Hepatocyte (in vitro differentiated cells): ENCODE data around the gene CNNM2. TPM values are rescaled to one million over a fixed set of nuclear protein-coding genes. Genes with fewer than 3 reads are reported as not detected.
"Not testable (repeated sequence)": the region's sequence is repeated elsewhere in the genome, so short reads cannot be mapped to it uniquely, and the experiment has no call there.

Experiments
- DNase-seq: peaks from one replicate; pipeline ENCODE4 v3.0.0-alpha.2; 2016; ENCODE audit warnings: low spot score
- H2AFZ ChIP-seq: fragments of 200-600 bp; sonication (generic); 2 replicates; pipeline ENCODE4 v1.6.0; 2016; ENCODE audit warnings: antibody characterized with exemption, mild to moderate bottlenecking
- H3K27ac ChIP-seq: fragments of 200-600 bp; sonication (generic); 2 replicates; pipeline ENCODE4 v1.5.1; 2016; ENCODE audit warnings: mild to moderate bottlenecking
- H3K27me3 ChIP-seq: fragments of 200-600 bp; sonication (generic); 2 replicates; pipeline ENCODE4 v1.6.1; 2016
- H3K36me3 ChIP-seq: fragments of 200-600 bp; sonication (generic); replicated peaks from 2 replicates; pipeline ENCODE4 v1.5.1; 2016; ENCODE audit warnings: low read depth; ENCODE audit not compliant: insufficient read depth
- H3K4me1 ChIP-seq: fragments of 200-600 bp; sonication (generic); 2 replicates; pipeline ENCODE4 v1.5.1; 2016; ENCODE audit warnings: mild to moderate bottlenecking, moderate library complexity; ENCODE audit not compliant: insufficient read depth
- H3K4me2 ChIP-seq: fragments of 200-600 bp; sonication (generic); 2 replicates; pipeline ENCODE4 v1.6.0; 2016
- H3K4me3 ChIP-seq: fragments of 200-600 bp; sonication (generic); 2 replicates; pipeline ENCODE4 v1.5.1; 2016; ENCODE audit warnings: mild to moderate bottlenecking
- H3K79me2 ChIP-seq: fragments of 200-600 bp; sonication (generic); 2 replicates; pipeline ENCODE4 v1.6.0; 2017; ENCODE audit warnings: mild to moderate bottlenecking
- H3K9me2 ChIP-seq: fragments of 200-600 bp; sonication (generic); replicated peaks from 2 replicates; pipeline ENCODE4 v1.6.0; 2017; ENCODE audit warnings: mild to moderate bottlenecking; ENCODE audit not compliant: insufficient read depth
- H3K9me3 ChIP-seq: fragments of 200-600 bp; sonication (generic); 2 replicates; pipeline ENCODE4 v1.5.1; 2016; ENCODE audit warnings: low read depth, mild to moderate bottlenecking
- H4K20me1 ChIP-seq: fragments of 200-600 bp; sonication (generic); 2 replicates; pipeline ENCODE4 v1.6.0; 2016; ENCODE audit warnings: mild to moderate bottlenecking; ENCODE audit not compliant: insufficient read depth, poor library complexity, severe bottlenecking
- CTCF ChIP-seq: fragments of 200-600 bp; sonication (generic); IDR thresholded peaks from 2 replicates; pipeline ENCODE4 v1.5.1; 2016; ENCODE audit warnings: antibody characterized with exemption, mild to moderate bottlenecking; ENCODE audit not compliant: poor library complexity
- EZH2 ChIP-seq: fragments of 200-600 bp; sonication (generic); IDR thresholded peaks from 2 replicates; pipeline ENCODE4 v1.6.1; 2016; ENCODE audit warnings: antibody characterized with exemption, mild to moderate bottlenecking, borderline replicate concordance
- EZH2phosphoT487 ChIP-seq: fragments of 200-600 bp; sonication (generic); IDR thresholded peaks from one replicate; pipeline ENCODE4 v1.6.1; 2018; ENCODE audit warnings: antibody characterized with exemption, mild to moderate bottlenecking, low read depth, moderate library complexity; ENCODE audit not compliant: unreplicated experiment, severe bottlenecking
- WGBS: methylation state at CpG from one replicate; pipeline ENCODE4 v1.1.6; 2016; ENCODE audit warnings: low lambda C conversion rate; ENCODE audit errors: missing lambda C conversion rate; 5-methylcytosine and 5-hydroxymethylcytosine counted together
- polyA plus RNA-seq: library from polyadenylated mRNA; unstranded; fragments of >200 nt; fragmentation: Nextera tagmentation; extraction: Ambion mirVana; gene quantifications from 2 replicates; pipeline ENCODE4 v1.2.1, GENCODE V29; 2016
- total RNA-seq: library from RNA; depleted of rRNA; stranded (reverse); fragments of >200 nt; gene quantifications from 2 replicates; pipeline ENCODE4 v1.2.3, GENCODE V29; 2014

CNNM2 gene
- total and polyA plus RNA-seq, 2 experiments from 2014 or later = 6.8 to 9.8 TPM

- Histone ChIP-seq H3K9me2 (no peaks in the 10 kb centered on the region), H3K4me3 (no peak overlapping the region), H2AFZ (no peak overlapping the region), H3K4me1 (peaks cover 15% of the 10 kb centered on the region), H3K36me3 (no peaks in the 10 kb centered on the region), H4K20me1 (peaks cover 10% of the 10 kb centered on the region), H3K4me2 (no peak overlapping the region), H3K27me3 (no peaks in the 10 kb centered on the region), H3K79me2 (peaks cover 57% of the 10 kb centered on the region), H3K9me3 (no peaks in the 10 kb centered on the region), H3K27ac (no peak overlapping the region)
- TF ChIP-seq CTCF = no peak
- no peak for TF ChIP-seq EZH2
- TF ChIP-seq EZH2phosphoT487 = no peak
- no peak for DNase-seq
Measured at GRCh38 chr10:102923601-102924000, 5.5 kb downstream of the CNNM2 start.

- no peaks in the 10 kb centered on the region for H3K36me3 ChIP-seq
- H3K4me1 ChIP-seq = no peaks in the 10 kb centered on the region
- H3K27ac ChIP-seq = no peak overlapping the region
- no peaks in the 10 kb centered on the region for H3K9me3 ChIP-seq
- 94% methylated on average over 6 of the region's 6 CpGs for WGBS
- no peaks in the 10 kb centered on the region for H3K9me2 ChIP-seq
- DNase-seq = no peak
- H3K4me2 ChIP-seq = no peak overlapping the region
- no peak overlapping the region for H2AFZ ChIP-seq
- peaks cover 34% of the 10 kb centered on the region for H3K79me2 ChIP-seq
- TF ChIP-seq CTCF = no peak
- TF ChIP-seq EZH2phosphoT487 = no peak
- no peak for TF ChIP-seq EZH2
- no peak overlapping the region for H3K4me3 ChIP-seq
- H3K27me3 ChIP-seq = no peaks in the 10 kb centered on the region
- H4K20me1 ChIP-seq = peaks cover 6% of the 10 kb centered on the region
Measured at GRCh38 chr10:102926842-102927241, 8.7 kb downstream of the CNNM2 start.

GRCh38 chr10:102927311-102928010, 9.4 kb downstream of the CNNM2 start:
- Histone ChIP-seq H3K36me3 (no peaks in the 10 kb centered on the region), H3K79me2 (peaks cover 28% of the 10 kb centered on the region), H3K4me2 (no peak overlapping the region), H3K9me2 (no peaks in the 10 kb centered on the region), H3K9me3 (no peaks in the 10 kb centered on the region), H4K20me1 (peaks cover 6% of the 10 kb centered on the region), H3K4me3 (no peak overlapping the region), H3K27me3 (no peaks in the 10 kb centered on the region), H3K27ac (no peak overlapping the region), H2AFZ (no peak overlapping the region), H3K4me1 (no peaks in the 10 kb centered on the region)
- 86% methylated on average over 12 of the region's 12 CpGs for WGBS
- TF ChIP-seq EZH2phosphoT487 = no peak
- TF ChIP-seq CTCF = no peak
- no peak for TF ChIP-seq EZH2
- no peak for DNase-seq

GRCh38 chr10:102928442-102928841, 10.3 kb downstream of the CNNM2 start:
- H3K4me2 ChIP-seq, H3K27me3 ChIP-seq, H3K4me3 ChIP-seq, H3K36me3 ChIP-seq, H3K27ac ChIP-seq, DNase-seq, H4K20me1 ChIP-seq, H3K9me3 ChIP-seq, H3K9me2 ChIP-seq, H3K4me1 ChIP-seq, H2AFZ ChIP-seq: not testable (repeated sequence)
- WGBS = 97% methylated on average over 5 of the region's 5 CpGs
- peaks cover 18% of the 10 kb centered on the region for H3K79me2 ChIP-seq
